DND-41 (cell line): Measurements from ENCODE around the gene COL8A1.

Source experiments
- EZH2 ChIP-seq: IDR thresholded peaks from 3 replicates; pipeline ENCODE4 v1.6.1; 2012; ENCODE audit warnings: borderline replicate concordance, low read depth, mild to moderate bottlenecking, moderate library complexity, low read length, inconsistent platforms; ENCODE audit not compliant: severe bottlenecking
- TF ChIP-seq, protein P1 (sequence below): IDR thresholded peaks from 2 replicates; pipeline ENCODE4 v1.5.1; 2012; ENCODE audit warnings: borderline replicate concordance, low read length, moderate library complexity, mild to moderate bottlenecking; ENCODE audit not compliant: poor library complexity, severe bottlenecking; ENCODE audit errors: extremely low read depth

DNA sequence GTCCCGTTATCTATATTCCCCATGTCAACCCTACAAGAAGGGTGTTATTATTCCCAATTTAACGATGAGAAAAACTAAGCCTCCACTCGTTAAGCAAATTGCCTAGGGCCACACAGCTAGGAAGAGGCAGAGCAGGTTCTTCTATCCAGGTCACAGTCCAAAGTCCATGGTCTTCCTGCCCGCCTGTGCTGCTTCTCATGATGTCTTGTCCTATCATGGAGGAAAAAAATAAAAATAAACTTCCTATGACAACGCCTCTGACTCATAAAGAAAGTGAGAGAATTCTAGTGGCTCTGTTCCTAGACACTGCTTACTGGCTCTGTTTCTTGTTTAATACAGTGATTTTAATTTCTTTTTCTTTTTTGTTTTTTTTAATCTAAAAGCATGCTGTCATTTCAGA lies 9.7 kb downstream of the COL8A1 start:
- TF ChIP-seq, protein P1, sequence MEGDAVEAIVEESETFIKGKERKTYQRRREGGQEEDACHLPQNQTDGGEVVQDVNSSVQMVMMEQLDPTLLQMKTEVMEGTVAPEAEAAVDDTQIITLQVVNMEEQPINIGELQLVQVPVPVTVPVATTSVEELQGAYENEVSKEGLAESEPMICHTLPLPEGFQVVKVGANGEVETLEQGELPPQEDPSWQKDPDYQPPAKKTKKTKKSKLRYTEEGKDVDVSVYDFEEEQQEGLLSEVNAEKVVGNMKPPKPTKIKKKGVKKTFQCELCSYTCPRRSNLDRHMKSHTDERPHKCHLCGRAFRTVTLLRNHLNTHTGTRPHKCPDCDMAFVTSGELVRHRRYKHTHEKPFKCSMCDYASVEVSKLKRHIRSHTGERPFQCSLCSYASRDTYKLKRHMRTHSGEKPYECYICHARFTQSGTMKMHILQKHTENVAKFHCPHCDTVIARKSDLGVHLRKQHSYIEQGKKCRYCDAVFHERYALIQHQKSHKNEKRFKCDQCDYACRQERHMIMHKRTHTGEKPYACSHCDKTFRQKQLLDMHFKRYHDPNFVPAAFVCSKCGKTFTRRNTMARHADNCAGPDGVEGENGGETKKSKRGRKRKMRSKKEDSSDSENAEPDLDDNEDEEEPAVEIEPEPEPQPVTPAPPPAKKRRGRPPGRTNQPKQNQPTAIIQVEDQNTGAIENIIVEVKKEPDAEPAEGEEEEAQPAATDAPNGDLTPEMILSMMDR = no peak
- TF ChIP-seq EZH2 = no peak
